Lower leg skin (tissue), 3 donors: ENCODE data around the gene CARS1.

Source experiments
- POLR2A ChIP-seq, 2 donors: fragments of 450-650 bp; IDR thresholded peaks; one replicate each; pipeline ENCODE4 v1.6.1; 2016 to 2017; ENCODE audit warnings: antibody characterized with exemption in 2 of 2, mild to moderate bottlenecking in 1 of 2, moderate library complexity in 1 of 2
- TF ChIP-seq, protein P1 (sequence below), 3 donors: fragments of 450-650 bp; IDR thresholded peaks; one replicate each; pipeline ENCODE4 v1.5.1; 2016; ENCODE audit warnings: antibody characterized with exemption in 3 of 3, mild to moderate bottlenecking in 3 of 3, moderate library complexity in 2 of 3

DNA sequence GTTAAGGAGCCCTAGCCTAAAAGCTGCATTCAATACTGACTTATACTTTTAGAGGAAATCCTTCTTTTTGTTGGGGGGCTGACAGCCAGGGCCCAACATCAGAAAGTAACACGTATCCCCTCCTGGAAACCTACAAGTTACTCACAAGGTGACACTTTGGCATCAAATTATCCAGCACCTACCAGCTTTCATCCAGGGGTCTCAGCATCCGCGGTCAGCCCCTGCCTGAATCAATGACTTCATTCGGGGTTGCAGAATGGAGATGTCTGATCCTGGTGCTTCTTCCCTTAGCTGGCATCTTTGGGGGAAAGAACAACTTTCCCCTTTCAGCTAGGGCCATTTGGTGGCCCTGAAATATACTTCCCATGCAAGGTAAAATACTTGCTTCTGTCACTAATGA lies 59.8 kb downstream of the CARS1 start:
- TF ChIP-seq POLR2A (IDR thresholded peaks at IDR 0.05): no peak
- TF ChIP-seq, protein P1, sequence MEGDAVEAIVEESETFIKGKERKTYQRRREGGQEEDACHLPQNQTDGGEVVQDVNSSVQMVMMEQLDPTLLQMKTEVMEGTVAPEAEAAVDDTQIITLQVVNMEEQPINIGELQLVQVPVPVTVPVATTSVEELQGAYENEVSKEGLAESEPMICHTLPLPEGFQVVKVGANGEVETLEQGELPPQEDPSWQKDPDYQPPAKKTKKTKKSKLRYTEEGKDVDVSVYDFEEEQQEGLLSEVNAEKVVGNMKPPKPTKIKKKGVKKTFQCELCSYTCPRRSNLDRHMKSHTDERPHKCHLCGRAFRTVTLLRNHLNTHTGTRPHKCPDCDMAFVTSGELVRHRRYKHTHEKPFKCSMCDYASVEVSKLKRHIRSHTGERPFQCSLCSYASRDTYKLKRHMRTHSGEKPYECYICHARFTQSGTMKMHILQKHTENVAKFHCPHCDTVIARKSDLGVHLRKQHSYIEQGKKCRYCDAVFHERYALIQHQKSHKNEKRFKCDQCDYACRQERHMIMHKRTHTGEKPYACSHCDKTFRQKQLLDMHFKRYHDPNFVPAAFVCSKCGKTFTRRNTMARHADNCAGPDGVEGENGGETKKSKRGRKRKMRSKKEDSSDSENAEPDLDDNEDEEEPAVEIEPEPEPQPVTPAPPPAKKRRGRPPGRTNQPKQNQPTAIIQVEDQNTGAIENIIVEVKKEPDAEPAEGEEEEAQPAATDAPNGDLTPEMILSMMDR (IDR thresholded peaks at IDR 0.05): no peak
